ENCODE measurements around the gene COX20.
A peak's percentile ranks its signal among the peaks of the same experiment; 100 is the strongest.

The COX20 gene

DNA sequence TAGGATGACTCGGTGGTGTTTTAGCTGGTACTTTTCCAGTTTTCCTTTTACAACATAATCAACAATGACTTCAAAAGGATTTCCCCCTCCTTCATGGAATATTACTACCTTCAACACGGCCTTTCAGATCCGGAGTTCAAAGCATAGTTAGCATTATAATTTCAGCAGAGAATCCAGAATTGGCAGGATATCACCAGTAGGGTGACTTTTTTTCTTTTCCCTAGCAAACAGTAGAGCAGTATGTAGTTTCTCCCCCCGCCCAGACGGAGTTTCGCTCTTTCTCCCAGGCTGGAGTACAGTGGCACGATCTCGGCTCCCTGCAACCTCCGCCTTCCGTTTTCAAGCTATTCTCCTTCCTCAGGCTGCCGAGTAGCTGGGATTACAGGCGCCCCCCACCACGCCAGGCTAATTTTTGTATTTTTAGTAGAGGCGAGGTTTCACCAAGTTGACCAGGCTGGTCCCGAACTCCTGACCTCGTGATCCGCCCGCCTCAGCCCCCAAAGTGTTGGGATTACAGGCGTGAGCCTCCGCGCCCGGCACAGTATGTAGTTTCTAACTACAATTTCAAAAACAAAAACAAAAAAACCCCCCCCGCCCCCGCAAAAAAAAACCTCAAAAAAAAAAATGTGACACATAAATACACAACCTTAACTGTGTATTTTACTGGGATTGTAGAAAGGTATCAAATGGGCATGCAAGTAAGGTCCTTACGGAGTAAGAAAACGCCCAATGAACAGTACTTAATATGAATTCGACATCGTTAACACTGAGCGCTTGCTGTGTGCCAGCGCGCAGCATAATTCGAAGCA is 1.5 kb upstream of the COX20 start:
- H3K36me3 ChIP-seq (ENCODE audit: insufficient read depth, low read length), result peaks cover under 1% of the 10 kb centered on the region
- TF ChIP-seq POLR2AphosphoS5 (IDR thresholded peaks at IDR 0.05; ENCODE audit: borderline replicate concordance, low read depth, low read length) (0 out of 2 replicates have a peak, but pooled peaks have one; percentile 21), FOXP2 (optimal IDR thresholded peaks at IDR 0.05; ENCODE audit: control extremely low read depth, extremely low read length, insufficient read depth) (no peak)
- H3K27ac ChIP-seq, result peak overlapping the region; percentile 99
- DNase-seq (ENCODE audit: low read depth, low spot score), result peak; percentile 75
- H3K9ac ChIP-seq (ENCODE audit: insufficient read length), result peak overlapping the region; percentile 96
- no peaks in the 10 kb centered on the region for H3K9me3 ChIP-seq (ENCODE audit: low read depth, low read length)
- H3K4me3 ChIP-seq, result peak overlapping the region; percentile 92

DNA sequence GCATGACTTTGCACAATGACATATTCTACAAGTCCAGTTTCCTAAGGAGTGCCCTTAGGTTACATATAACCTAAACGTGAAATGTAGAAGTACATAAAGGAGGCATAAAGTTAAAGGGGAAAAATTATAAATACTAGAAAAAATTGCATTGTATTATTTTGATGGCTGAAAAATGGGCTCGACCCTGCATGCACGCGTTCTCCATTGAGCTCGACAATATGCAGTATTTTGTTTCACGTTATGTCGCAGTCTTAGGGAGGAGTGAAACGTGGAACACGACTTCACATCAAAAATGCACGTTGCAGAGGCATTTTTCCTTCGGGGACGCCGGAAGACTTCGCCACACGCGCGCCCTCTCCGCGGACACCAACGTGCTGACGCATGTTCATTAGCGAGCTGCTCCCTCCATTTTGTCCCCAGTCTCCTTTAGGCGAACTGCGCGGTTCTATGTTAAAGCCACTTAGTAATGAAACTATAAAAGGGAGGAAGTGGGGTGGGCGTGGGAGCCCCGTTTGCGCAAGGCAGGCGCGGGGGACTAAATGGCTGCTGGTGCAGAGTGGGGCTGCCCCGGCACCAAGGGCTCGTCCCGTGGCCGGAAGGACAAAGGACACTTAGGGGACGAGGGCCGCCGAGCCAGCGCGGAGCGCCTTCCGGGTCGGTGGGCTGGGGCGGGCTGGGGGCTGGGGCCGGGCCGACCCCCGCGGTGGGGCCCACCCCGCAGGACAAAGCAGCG is 749 bp upstream of the COX20 start:
- H3K9me3 ChIP-seq (ENCODE audit: low read depth, low read length), result no peaks in the 10 kb centered on the region
- H3K9ac ChIP-seq (ENCODE audit: insufficient read length), result peak overlapping the region; percentile 96
- H3K27ac ChIP-seq, result peak overlapping the region; percentile 99
- peak; percentile 90 for DNase-seq (ENCODE audit: low read depth, low spot score)
- H3K36me3 ChIP-seq (ENCODE audit: insufficient read depth, low read length), result peaks cover 9% of the 10 kb centered on the region
- H3K4me3 ChIP-seq, result peak overlapping the region; percentile 92
- no peak for TF ChIP-seq EZH2 (IDR thresholded peaks at IDR 0.05)
- TF ChIP-seq FOXP2 (optimal IDR thresholded peaks at IDR 0.05; ENCODE audit: control extremely low read depth, extremely low read length, insufficient read depth), result peak; percentile 69
- peak; percentile 56 for TF ChIP-seq POLR2AphosphoS5 (IDR thresholded peaks at IDR 0.05; ENCODE audit: borderline replicate concordance, low read depth, low read length)

DNA sequence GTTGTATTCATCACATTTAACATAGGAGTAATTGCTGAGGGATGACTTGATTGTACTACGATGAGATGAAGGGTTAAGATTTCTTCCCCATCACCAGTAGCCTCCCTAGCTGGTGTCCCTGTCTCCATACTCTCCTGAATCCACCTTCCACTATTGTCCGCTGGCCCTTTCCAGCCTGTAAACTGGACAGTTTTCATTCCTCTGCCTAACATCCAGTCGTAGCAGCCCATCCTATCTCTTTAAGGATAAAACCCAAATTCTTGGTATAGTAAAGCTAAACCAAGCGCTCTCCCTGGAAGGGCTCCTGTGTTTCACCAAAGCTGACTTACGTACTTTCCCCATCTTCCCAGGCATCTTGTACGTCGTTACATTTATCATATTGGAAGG is 670 bp downstream of the COX20 start:
- no peak for TF ChIP-seq FOXP2 (optimal IDR thresholded peaks at IDR 0.05; ENCODE audit: control extremely low read depth, extremely low read length, insufficient read depth)
- no peak; the same call in 1 of the 2 replicates for TF ChIP-seq POLR2AphosphoS5 (IDR thresholded peaks at IDR 0.05; ENCODE audit: borderline replicate concordance, low read depth, low read length)
- TF ChIP-seq EZH2 (IDR thresholded peaks at IDR 0.05), result no peak
- peak overlapping the region; percentile 92 for H3K4me3 ChIP-seq
- peak overlapping the region; percentile 96 for H3K9ac ChIP-seq (ENCODE audit: insufficient read length)
- no peak for DNase-seq (ENCODE audit: low read depth, low spot score)
- no peaks in the 10 kb centered on the region for H3K9me3 ChIP-seq (ENCODE audit: low read depth, low read length)
- H3K27ac ChIP-seq, result peak overlapping the region; percentile 99
- peaks cover 23% of the 10 kb centered on the region for H3K36me3 ChIP-seq (ENCODE audit: insufficient read depth, low read length)

DNA sequence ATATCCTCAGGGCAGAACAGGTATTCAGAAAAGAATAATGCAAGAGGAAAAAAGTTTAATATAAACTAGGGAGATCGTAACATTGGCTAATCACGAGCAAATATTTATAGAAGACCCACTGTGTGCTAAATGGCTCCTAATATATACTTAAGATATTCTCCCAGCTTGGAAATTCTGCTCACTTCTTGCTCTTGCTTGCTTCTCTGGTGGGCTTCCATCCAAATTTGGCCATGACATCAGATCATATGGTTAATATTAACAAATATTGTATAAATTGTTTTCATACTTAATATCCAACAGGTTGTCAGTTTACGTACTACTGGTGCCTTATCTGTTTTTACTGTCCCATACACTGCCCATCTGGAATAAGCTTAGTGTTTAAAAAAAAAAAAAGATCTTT is 1.1 kb downstream of the COX20 start:
- Histone ChIP-seq H3K9me3 (ENCODE audit: low read depth, low read length) (no peaks in the 10 kb centered on the region), H3K27ac (peak overlapping the region; percentile 99), H3K36me3 (ENCODE audit: insufficient read depth, low read length) (peaks cover 27% of the 10 kb centered on the region), H3K4me3 (peak overlapping the region; percentile 92), H3K9ac (ENCODE audit: insufficient read length) (peak overlapping the region; percentile 96)
- no peak for DNase-seq (ENCODE audit: low read depth, low spot score)
- TF ChIP-seq FOXP2 (optimal IDR thresholded peaks at IDR 0.05; ENCODE audit: control extremely low read depth, extremely low read length, insufficient read depth) (no peak), POLR2AphosphoS5 (IDR thresholded peaks at IDR 0.05; ENCODE audit: borderline replicate concordance, low read depth, low read length) (no peak), EZH2 (IDR thresholded peaks at IDR 0.05) (no peak)

GRCh38 chr1:244837597-244838258 is 2.3 kb downstream of the COX20 start:
- Histone ChIP-seq H3K36me3 (ENCODE audit: insufficient read depth, low read length) (peaks cover 39% of the 10 kb centered on the region), H3K4me3 (peak overlapping the region; percentile 92), H3K27ac (peak overlapping the region; percentile 99), H3K9ac (ENCODE audit: insufficient read length) (no peak overlapping the region), H3K9me3 (ENCODE audit: low read depth, low read length) (no peaks in the 10 kb centered on the region)
- no peak for DNase-seq (ENCODE audit: low read depth, low spot score)
- peak; percentile 78 for TF ChIP-seq POLR2AphosphoS5 (IDR thresholded peaks at IDR 0.05; ENCODE audit: borderline replicate concordance, low read depth, low read length)
- no peak for TF ChIP-seq EZH2 (IDR thresholded peaks at IDR 0.05)

- no peak for DNase-seq (ENCODE audit: low read depth, low spot score)
- no peak for TF ChIP-seq POLR2AphosphoS5 (IDR thresholded peaks at IDR 0.05; ENCODE audit: borderline replicate concordance, low read depth, low read length)
- Histone ChIP-seq H3K9ac (ENCODE audit: insufficient read length) (no peak overlapping the region), H3K27ac (peak overlapping the region; percentile 88), H3K4me3 (no peak overlapping the region), H3K9me3 (ENCODE audit: low read depth, low read length) (no peaks in the 10 kb centered on the region), H3K36me3 (ENCODE audit: insufficient read depth, low read length) (peaks cover 58% of the 10 kb centered on the region)
Measured at GRCh38 chr1:244839656-244840055, 4.2 kb downstream of the COX20 start.

DNA sequence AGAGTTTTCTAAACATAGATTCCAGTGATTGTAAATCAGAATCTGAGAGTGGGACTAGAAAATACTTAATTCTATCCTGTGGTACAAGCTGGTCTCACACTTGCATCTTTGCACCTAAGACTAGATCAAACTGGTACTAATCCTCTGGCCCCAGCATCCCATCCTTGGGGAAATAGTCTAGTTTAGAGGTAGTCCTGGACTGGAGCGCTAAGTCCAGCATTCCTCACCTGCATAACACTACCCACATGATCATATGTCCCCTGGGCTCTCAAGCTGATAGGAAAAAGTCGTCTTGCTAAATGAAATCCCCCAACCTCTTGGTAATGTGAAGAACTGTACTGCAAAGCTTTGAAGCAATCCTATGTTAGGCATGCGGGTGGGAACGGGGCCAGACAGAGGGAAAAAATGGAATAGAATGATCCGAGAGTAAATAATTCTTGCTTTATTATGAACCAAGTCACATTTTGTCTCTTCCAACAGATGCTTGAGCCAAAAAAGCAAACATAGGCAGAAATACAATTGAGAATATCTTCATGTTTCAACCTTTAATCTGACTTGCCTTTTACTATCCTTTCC is 4.8 kb downstream of the COX20 start:
- no peak overlapping the region for H3K4me3 ChIP-seq
- H3K9ac ChIP-seq (ENCODE audit: insufficient read length), result no peak overlapping the region
- no peak for TF ChIP-seq EZH2 (IDR thresholded peaks at IDR 0.05)
- TF ChIP-seq FOXP2 (optimal IDR thresholded peaks at IDR 0.05; ENCODE audit: control extremely low read depth, extremely low read length, insufficient read depth), result no peak
- no peak for TF ChIP-seq POLR2AphosphoS5 (IDR thresholded peaks at IDR 0.05; ENCODE audit: borderline replicate concordance, low read depth, low read length)
- peak overlapping the region; percentile 88 for H3K27ac ChIP-seq
- no peak for DNase-seq (ENCODE audit: low read depth, low spot score)
- peaks cover 65% of the 10 kb centered on the region for H3K36me3 ChIP-seq (ENCODE audit: insufficient read depth, low read length)
- no peaks in the 10 kb centered on the region for H3K9me3 ChIP-seq (ENCODE audit: low read depth, low read length)
